ENCODE results near the gene PPP3CA.
"Not testable (repeated sequence)": the region's sequence is repeated elsewhere in the genome, so short reads cannot be mapped to it uniquely, and the experiment has no call there.

Gene PPP3CA

DNA sequence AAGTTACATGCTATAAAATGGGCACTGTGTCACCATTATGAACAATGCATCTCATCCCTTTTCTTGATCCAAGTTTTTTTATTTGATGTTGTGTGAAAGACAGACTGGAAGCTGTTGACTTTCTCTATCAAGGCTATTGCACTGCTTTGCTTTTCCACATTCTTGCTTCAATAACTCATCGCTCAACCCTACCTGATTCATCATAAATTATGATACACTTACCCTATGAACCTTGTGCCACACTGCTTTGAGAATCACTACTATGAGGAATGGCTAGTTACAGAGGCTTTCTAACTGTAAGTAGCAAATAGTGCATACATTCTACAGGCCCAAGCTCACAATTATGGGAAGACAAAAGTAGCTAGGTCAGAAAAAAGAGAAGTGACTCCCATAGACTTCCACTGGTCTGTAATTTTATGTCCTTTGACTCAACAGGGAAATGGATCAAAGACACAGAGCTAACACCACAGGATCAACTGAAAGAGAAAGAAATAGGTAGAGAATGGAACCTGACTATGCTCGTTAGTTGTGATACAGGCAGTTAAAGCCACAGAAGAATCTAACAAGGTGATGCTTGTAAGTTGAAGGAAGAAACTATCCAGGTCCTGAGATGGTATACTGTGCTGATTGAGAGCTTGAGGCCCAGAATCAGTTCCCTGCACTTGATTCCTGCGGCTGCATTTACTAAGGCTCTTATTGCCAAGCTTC is 163.5 kb downstream of the PPP3CA start:
- Histone ChIP-seq H3K9ac (no peak overlapping the region), H2AFZ (no peak overlapping the region), H3K36me3 (ENCODE audit: control insufficient read depth, insufficient read depth, low read length) (no peaks in the 10 kb centered on the region), H3K4me2 (ENCODE audit: low read length) (no peak overlapping the region), H3K4me3 (ENCODE audit: low read depth, low read length) (no peak overlapping the region), H3K9me3 (ENCODE audit: control insufficient read depth, low read length) (no peaks in the 10 kb centered on the region), H3K27me3 (ENCODE audit: control insufficient read depth, insufficient read depth, low read length) (no peaks in the 10 kb centered on the region), H3K27ac (no peak overlapping the region), H3K79me2 (no peaks in the 10 kb centered on the region), H3K4me1 (no peaks in the 10 kb centered on the region)
- TF ChIP-seq, protein P1, sequence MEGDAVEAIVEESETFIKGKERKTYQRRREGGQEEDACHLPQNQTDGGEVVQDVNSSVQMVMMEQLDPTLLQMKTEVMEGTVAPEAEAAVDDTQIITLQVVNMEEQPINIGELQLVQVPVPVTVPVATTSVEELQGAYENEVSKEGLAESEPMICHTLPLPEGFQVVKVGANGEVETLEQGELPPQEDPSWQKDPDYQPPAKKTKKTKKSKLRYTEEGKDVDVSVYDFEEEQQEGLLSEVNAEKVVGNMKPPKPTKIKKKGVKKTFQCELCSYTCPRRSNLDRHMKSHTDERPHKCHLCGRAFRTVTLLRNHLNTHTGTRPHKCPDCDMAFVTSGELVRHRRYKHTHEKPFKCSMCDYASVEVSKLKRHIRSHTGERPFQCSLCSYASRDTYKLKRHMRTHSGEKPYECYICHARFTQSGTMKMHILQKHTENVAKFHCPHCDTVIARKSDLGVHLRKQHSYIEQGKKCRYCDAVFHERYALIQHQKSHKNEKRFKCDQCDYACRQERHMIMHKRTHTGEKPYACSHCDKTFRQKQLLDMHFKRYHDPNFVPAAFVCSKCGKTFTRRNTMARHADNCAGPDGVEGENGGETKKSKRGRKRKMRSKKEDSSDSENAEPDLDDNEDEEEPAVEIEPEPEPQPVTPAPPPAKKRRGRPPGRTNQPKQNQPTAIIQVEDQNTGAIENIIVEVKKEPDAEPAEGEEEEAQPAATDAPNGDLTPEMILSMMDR (IDR thresholded peaks at IDR 0.05): no peak

GRCh38 chr4:101183221-101183620 is 164.1 kb downstream of the PPP3CA start:
- Histone ChIP-seq H2AFZ (no peak overlapping the region), H3K27me3 (ENCODE audit: control insufficient read depth, insufficient read depth, low read length) (no peaks in the 10 kb centered on the region), H3K36me3 (ENCODE audit: control insufficient read depth, insufficient read depth, low read length) (no peaks in the 10 kb centered on the region), H3K4me3 (ENCODE audit: low read depth, low read length) (no peak overlapping the region), H3K4me1 (no peaks in the 10 kb centered on the region), H3K79me2 (no peaks in the 10 kb centered on the region), H3K9me3 (ENCODE audit: control insufficient read depth, low read length) (no peaks in the 10 kb centered on the region), H3K4me2 (ENCODE audit: low read length) (no peak overlapping the region), H3K9ac (no peak overlapping the region), H3K27ac (no peak overlapping the region)
- TF ChIP-seq, protein P1 (IDR thresholded peaks at IDR 0.05): no peak

DNA sequence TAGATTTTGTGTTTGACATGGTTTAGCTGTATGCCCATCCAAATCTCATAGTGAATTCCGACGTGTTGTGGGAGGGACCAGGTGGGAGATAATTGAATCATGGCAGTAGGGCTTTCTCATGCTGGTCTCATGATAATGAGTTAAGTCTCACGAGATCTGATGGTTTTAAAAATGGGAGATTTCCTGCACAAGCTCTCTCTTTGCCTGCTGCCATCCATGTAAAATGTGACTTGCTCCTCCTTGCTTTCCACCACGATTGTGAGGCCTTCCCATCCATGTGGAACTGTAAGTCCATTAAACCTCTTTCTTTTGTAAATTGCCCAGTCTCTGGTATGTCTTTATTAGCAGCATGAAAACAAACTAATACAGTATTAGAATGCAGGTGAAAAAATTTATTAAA is 164.6 kb downstream of the PPP3CA start:
- not testable (repeated sequence) for H3K4me2 ChIP-seq (ENCODE audit: low read length); H3K27me3 ChIP-seq (ENCODE audit: control insufficient read depth, insufficient read depth, low read length); H2AFZ ChIP-seq; H3K36me3 ChIP-seq (ENCODE audit: control insufficient read depth, insufficient read depth, low read length); H3K4me3 ChIP-seq (ENCODE audit: low read depth, low read length); H3K4me1 ChIP-seq; H3K9ac ChIP-seq; H3K27ac ChIP-seq; H3K9me3 ChIP-seq (ENCODE audit: control insufficient read depth, low read length); H3K79me2 ChIP-seq

- no peaks in the 10 kb centered on the region for H3K9me3 ChIP-seq (ENCODE audit: control insufficient read depth, low read length)
- no peak overlapping the region for H3K27ac ChIP-seq
- H3K4me3 ChIP-seq (ENCODE audit: low read depth, low read length): no peak overlapping the region
Observed at GRCh38 chr4:101178731-101179130, 168.6 kb downstream of the PPP3CA start.

DNA sequence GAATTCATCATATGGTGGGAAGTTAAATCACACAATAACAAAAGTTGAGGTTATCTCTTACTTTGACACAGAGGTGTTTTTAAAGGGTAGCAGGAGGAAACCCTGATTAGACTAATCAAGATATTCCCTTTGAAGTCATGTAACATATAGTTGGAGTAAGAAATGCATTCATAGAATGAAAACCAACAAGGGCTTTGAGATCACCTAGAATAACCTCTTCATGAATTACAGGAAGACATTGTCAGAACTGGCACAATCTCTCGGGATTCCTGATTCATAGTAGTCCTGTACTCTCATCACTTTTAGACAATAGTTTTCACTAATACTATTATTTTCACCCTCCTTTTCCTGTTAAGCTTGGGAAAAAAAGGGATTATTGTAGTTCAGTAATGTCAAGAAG is 170.2 kb downstream of the PPP3CA start:
- H3K4me3 ChIP-seq (ENCODE audit: low read depth, low read length): no peak overlapping the region
- no peak overlapping the region for H3K9ac ChIP-seq
- no peak overlapping the region for H3K4me2 ChIP-seq (ENCODE audit: low read length)
- no peak overlapping the region for H2AFZ ChIP-seq
- no peaks in the 10 kb centered on the region for H3K27me3 ChIP-seq (ENCODE audit: control insufficient read depth, insufficient read depth, low read length)
- no peaks in the 10 kb centered on the region for H3K4me1 ChIP-seq
- no peaks in the 10 kb centered on the region for H3K36me3 ChIP-seq (ENCODE audit: control insufficient read depth, insufficient read depth, low read length)
- H3K27ac ChIP-seq: no peak overlapping the region
- H3K79me2 ChIP-seq: no peaks in the 10 kb centered on the region
- no peaks in the 10 kb centered on the region for H3K9me3 ChIP-seq (ENCODE audit: control insufficient read depth, low read length)
- TF ChIP-seq, protein P1 (IDR thresholded peaks at IDR 0.05): no peak

More at GRCh38 chr4:101178731-101179130, 168.6 kb downstream of the PPP3CA start:
- Histone ChIP-seq H3K4me1 (no peaks in the 10 kb centered on the region), H2AFZ (no peak overlapping the region), H3K27me3 (ENCODE audit: control insufficient read depth, insufficient read depth, low read length) (no peaks in the 10 kb centered on the region), H3K9ac (no peak overlapping the region), H3K4me2 (ENCODE audit: low read length) (no peak overlapping the region), H3K36me3 (ENCODE audit: control insufficient read depth, insufficient read depth, low read length) (no peaks in the 10 kb centered on the region), H3K79me2 (no peaks in the 10 kb centered on the region)
- TF ChIP-seq, protein P1 (IDR thresholded peaks at IDR 0.05): no peak
